ENCODE results near the gene EDNRA.

Gene EDNRA

DNA sequence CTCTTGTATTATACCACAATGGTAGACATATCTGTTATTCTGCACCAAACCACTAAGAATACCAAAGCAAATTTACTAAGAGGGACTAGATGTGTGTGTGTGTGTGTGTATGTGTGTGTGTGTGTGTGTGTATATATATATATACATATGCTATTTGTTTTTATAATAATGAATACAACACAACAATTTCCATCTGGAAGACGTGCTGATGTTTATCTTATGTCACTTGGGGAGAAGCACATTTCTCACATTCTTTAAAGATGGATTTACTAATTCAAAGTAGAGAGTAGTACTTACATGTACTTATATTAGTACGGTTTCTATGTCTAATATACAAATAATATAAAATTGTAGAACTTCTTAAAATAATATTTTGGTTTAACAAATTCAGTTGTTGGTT, 52.0 kb downstream of the EDNRA start:
- no peak for DNase-seq
- in situ Hi-C loops (cut with MboI; ENCODE audit: low pct_unique_long_range_greater_than_20kb, low sequenced_read_pairs): no loop called here

DNA sequence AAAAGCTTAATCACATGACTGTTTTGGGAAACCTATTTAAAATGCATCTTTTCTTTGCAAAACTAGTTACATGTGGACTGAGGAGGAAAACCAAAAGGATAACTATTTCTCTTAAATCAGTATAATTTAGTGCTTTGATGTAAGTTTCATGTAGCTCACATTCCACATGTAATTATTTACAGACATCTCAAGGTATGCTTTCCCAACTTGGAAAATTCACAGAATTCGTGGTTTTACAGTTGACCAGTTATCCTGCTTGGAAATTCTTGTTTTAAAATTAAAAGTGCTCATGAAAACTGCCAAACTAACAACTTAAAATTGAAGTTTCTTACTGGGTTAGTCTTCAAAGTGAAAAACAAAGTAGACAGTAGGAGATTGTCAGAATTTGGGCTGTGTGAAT, 52.4 kb downstream of the EDNRA start:
- in situ Hi-C loops (cut with MboI; ENCODE audit: low pct_unique_long_range_greater_than_20kb, low sequenced_read_pairs): no loop called here
- no peak for DNase-seq

DNA sequence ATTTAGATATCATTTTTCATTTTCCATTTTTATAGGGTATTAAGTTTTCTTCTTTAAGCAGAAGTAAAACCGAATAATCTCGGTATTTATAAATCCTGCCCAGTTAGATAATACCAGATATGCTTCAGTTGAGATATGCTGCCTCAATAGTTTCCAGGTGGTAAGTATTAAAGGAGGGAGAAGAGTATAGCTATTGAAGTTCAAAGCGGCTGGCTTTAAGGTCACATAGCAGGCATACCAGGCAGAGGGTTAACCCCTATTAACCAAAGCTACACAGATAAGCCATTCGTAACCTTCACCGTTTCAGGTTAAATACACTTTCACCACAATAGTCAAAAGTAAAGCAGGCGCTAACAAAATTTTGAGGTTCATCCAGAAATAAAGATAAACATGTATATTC, 54.2 kb downstream of the EDNRA start:
- no peak for DNase-seq
- in situ Hi-C loops (cut with MboI; ENCODE audit: low pct_unique_long_range_greater_than_20kb, low sequenced_read_pairs): no loop called here

DNA sequence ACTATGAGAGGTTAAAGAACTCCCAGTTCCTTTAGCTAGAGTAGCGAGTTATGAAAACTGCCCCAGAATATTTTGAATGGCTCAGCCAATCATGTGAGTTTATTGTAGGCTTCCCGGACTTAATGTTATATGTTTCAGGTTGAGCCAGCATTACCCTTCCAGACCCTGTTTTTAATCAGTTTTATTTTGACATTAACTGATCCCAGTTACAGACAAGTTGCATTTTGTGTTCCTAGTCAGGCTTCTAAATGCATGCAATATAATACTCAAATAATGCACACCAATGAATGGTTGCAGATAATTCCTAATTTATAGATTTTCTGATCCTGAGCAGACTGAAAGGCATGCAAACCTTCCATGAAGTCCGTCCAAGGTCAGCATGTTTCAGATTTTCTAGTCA, 57.8 kb downstream of the EDNRA start:
- in situ Hi-C loops (cut with MboI; ENCODE audit: low pct_unique_long_range_greater_than_20kb, low sequenced_read_pairs): no loop called here
- DNase-seq: no peak

DNA sequence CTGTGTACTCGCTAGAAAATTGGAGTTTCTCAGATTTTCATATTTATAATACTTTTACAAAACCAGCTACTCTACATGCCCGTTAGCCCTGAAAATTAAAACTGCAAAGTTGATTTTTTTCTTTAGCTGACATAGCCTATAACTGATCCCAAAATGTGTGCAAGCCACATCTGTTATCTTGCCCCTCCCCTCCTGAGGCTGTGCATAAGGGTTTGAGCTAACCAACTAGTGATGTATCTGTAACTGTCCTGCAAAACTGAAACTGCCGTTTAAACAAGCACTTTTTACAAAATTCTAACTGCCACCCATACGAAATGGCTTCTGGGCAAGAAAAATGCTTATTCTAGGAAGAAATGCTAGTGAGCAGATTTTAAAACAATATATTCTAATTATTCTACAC, 59.1 kb downstream of the EDNRA start:
- in situ Hi-C loops (cut with MboI; ENCODE audit: low pct_unique_long_range_greater_than_20kb, low sequenced_read_pairs): no loop called here

DNA sequence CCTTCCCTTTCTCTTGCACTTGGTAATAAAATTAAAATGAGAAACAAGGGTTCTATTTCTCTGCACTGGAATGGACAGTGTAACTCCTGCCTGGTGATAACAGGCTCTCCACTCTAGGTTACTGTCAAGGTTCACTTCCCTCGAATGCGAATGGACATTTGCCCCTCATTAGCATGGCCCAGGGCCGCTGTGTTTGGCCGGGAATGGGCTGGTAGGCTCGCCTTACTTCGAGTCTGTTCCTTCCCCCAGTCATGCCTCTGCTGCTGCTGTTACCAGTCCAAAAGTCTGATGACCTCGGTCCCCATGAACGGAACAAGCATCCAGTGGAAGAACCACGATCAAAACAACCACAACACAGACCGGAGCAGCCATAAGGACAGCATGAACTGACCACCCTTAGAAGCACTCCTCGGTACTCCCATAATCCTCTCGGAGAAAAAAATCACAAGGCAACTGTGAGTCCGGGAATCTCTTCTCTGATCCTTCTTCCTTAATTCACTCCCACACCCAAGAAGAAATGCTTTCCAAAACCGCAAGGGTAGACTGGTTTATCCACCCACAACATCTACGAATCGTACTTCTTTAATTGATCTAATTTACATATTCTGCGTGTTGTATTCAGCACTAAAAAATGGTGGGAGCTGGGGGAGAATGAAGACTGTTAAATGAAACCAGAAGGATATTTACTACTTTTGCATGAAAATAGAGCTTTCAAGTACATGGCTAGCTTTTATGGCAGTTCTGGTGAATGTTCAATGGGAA, 61.5 kb downstream of the EDNRA start:
- in situ Hi-C loops (cut with MboI; ENCODE audit: low pct_unique_long_range_greater_than_20kb, low sequenced_read_pairs): no loop called here
- peak; percentile 2 for DNase-seq

More for the DNA sequence above, 59.1 kb downstream of the EDNRA start:
- no peak for DNase-seq

DNA sequence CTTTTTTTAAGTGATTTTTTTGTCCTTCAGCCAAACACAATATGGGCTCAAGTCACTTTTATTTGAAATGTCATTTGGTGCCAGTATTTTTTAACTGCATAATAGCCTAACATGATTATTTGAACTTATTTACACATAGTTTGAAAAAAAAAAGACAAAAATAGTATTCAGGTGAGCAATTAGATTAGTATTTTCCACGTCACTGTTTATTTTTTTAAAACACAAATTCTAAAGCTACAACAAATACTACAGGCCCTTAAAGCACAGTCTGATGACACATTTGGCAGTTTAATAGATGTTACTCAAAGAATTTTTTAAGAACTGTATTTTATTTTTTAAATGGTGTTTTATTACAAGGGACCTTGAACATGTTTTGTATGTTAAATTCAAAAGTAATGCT, 62.1 kb downstream of the EDNRA start:
- no peak for DNase-seq
- in situ Hi-C loops (cut with MboI; ENCODE audit: low pct_unique_long_range_greater_than_20kb, low sequenced_read_pairs): no loop called here

DNA sequence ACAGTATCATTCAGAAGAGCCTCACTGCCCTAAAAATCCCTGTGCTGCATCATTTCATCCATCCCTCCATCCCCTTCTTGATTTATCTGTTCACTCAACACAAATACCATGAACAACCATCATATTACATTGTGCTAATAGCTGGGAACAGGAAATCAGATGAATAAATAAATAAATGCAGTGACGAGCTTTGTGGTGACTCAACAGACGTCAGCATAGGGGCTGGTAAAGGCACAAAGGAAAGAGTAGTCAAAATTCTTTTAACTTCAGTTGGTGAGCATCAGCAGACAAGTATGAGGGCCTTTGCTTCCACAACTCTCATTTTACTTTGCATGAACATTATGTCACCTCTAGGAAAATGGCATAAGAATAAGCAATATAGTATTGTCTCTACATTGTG, 65.5 kb downstream of the EDNRA start:
- in situ Hi-C loops (cut with MboI; ENCODE audit: low pct_unique_long_range_greater_than_20kb, low sequenced_read_pairs): no loop called here
- no peak for DNase-seq

DNA sequence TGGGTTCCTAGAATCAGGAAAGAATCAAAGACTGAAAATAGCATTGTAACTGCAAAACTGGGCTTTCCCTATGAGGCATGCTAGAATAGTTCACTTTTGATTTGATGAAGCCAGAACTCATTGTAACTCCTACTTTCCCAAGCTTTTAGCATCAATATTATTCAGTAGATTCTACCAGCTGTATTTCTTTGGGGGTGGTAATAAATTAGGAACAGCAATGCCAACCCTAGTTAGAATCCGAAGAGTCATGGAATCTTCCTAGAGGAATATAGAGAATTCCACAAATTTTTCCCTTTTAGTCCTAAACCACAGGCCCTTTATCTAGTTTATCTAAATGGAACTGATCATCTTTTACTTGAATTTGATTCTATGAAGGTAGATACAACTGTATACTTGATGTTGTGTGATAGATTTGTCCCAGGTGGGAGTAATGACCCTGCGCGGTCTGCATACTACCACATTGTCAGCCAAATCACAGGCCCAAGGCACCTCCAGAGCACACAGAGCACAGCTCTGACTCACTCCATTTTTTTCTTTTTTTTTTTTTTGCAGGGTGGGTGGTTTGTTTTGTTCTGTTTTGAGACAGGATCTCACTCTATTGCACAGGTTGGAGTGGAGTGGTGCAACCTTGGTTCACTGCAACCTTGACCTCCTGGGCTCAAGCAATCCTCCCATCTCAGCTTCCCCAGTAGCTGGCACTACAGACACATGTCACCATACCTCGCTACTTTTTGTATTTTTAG, 66.6 kb downstream of the EDNRA start:
- in situ Hi-C loops (cut with MboI; ENCODE audit: low pct_unique_long_range_greater_than_20kb, low sequenced_read_pairs): no loop called here
- DNase-seq: no peak

DNA sequence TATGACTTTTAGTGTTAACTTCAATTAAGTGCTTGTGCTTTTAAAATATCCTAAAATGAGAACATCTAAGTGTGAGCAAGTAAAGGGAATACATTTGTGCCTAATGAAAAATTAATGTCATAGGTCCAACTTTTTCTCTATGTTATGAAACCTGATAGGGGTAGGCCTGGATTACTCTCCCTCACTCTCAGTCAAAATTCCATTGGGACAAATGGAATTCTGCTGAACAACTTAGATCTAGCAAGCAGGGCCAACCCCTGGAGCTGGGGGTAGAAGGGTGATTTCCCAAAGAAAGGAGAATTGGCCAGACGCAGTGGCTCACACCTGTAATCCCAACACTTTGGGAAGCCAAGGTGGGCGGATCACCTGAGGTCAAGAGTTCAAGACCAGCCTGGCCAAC, 67.4 kb downstream of the EDNRA start:
- in situ Hi-C loops (cut with MboI; ENCODE audit: low pct_unique_long_range_greater_than_20kb, low sequenced_read_pairs): no loop called here
- DNase-seq: no peak

DNA sequence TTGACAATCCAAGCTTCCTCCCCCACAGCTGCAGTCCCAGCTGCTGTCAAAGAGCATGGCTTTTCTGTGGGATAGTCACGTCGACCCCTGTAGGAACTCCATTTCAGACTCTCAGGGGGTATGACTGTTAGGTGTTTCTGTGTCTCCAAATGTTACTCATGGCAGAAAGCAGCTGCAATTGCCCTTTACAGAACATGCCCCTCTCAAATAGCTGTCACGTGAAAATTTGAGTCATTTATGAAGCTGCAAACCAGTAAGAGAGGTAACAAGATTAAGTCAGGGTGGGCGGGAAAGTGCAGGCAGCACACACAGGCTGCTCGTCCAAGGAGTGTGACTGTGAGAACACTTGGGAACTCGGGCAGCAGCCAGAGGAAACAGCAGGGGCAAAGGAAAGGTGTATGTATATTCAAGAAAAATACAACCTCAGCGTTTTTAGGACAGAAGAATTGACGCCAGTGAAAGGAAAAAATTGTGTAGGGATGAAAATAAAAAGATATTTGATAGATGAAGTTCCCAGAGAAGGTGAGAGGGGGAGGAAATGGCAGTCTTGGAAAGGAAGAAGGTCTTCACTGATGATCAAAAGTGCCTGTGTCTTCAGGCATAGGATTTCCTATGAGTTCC, 69.8 kb downstream of the EDNRA start:
- in situ Hi-C loops (cut with MboI; ENCODE audit: low pct_unique_long_range_greater_than_20kb, low sequenced_read_pairs): no loop called here
- no peak for DNase-seq

DNA sequence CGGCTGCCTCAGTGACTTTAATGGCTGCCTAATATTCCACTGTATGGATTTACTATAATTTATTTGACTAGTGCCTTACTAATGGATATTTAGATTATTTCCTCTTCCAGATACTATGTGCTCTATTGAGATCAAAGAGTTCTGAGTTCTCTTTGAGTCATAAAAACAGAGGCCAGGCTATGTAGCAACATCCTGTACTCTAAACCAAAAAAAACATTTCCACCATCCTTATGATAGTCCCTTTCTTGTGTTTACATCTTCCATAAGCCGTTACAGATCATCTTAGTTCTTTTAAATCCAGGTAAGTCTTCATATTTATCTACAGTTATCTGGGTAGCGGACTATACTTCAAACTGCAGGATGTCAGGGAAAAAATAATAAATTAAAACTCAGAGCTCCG, 79.7 kb downstream of the EDNRA start:
- DNase-seq: no peak
- in situ Hi-C loops (cut with MboI; ENCODE audit: low pct_unique_long_range_greater_than_20kb, low sequenced_read_pairs): no loop called here

DNA sequence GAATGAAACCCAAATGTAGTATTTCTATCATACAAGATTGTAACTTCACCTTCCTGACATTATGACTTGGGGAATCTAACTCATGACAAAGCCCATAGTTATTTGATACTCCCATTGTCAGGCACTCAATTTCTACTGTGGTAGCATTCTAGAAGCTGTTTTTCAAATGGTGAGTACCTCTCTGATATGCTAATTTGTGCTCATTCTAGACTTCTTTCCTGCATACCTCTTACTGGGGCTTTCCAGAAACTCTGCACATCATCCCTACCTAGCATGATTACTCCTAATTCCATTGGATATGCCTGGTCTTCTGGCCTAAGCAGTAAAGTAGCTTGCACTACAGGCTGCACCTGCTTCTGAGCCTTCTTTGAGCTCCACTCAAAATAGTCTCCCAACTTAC, 85.9 kb downstream of the EDNRA start:
- in situ Hi-C loops (cut with MboI; ENCODE audit: low pct_unique_long_range_greater_than_20kb, low sequenced_read_pairs): no loop called here
- DNase-seq: no peak

DNA sequence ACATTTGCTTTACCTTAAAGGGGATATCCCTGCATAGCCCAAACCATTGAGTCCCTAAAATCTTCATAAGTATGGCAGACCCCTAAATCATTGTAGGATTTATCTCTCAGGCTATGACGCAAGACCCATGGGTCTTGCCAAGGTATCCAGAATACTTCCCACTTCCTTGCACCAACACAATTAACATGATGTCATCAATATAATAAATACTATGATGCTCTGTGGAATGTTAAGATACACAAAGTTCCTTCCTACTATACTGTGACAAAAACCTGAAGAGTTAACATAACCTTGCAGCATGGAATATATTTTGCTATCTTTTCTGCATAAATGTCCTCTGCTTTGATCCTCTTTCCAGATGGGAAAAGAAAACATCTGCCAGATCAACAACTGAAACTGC, 86.4 kb downstream of the EDNRA start:
- in situ Hi-C loops (cut with MboI; ENCODE audit: low pct_unique_long_range_greater_than_20kb, low sequenced_read_pairs): no loop called here
- no peak for DNase-seq

DNA sequence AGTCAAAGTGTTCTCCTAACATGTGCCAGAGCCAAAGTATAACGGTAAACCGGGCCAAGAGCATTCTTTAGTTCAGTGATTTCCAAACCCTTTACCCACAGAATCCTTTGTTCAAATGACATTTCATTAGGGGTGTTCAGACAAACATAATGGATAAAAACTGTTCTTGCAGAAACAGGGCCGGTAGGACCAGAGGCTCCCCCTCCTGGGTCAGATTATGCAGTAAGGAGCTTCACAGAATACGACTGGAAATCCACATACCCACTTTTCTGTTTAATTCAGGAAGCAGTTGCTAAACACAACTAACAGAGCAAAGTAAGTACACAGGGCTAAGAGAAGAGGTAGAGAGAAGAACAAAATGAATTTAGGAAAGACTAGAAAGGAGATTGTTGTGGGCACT, 89.7 kb downstream of the EDNRA start:
- no peak for DNase-seq
- in situ Hi-C loops (cut with MboI; ENCODE audit: low pct_unique_long_range_greater_than_20kb, low sequenced_read_pairs): no loop called here

DNA sequence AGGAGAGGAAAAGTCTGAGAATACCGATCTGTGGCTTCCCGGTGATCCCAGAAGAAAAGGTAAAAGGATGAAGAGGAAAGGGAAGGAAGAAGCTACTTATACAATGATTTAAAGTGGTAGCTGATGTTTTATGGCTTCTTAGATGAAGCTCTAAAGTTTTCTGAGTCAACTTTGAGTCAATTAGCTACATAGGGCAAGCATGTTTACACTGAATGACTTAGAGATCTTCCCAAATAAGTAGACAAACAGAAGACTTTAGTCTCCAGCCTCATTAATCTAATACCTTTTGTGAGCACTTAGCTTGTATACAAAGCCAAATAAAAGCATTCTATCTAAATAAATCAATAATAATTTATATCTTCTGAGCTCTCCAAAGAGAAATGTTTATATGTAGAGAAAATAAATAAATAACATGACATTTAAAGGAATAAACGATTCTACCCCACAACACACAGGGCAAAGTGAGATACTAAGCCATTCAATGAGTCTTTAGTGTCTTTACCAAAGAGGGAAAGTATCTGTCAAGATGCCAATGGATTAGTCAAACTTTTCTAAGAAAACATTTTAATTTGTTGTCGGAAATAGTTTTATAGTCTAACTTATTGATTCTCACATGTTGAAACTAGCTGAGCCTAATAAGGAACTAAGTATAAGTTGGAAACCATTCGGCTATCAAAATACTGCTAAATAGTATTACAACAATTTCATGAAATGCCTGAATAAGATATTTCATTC, 90.3 kb downstream of the EDNRA start:
- DNase-seq: no peak
- in situ Hi-C loops (cut with MboI; ENCODE audit: low pct_unique_long_range_greater_than_20kb, low sequenced_read_pairs): no loop called here

DNA sequence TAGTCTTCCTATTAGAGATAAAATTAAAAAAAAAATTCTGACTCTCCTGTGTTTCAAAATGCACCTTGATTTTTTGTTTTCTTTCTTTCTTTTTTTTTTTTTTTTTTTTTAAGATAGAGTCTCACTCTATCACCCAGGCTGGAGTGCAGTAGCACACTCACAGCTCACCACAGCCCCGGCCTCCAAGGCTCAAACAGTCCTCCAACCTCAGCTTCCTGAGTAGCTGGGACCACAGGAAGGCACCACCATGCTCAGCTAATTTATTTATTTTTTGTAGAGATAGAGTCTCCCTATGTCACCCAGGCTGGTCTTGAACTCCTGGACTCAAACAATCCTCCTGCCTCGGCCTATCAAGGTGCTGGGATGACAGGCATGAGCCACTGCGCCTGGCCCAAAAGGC, 95.2 kb downstream of the EDNRA start:
- in situ Hi-C loops (cut with MboI; ENCODE audit: low pct_unique_long_range_greater_than_20kb, low sequenced_read_pairs): loop anchor here (25.0 kb wide), 1 partner anchor 414 kb away; no protein-coding TSS in a partner anchor
- no peak for DNase-seq

DNA sequence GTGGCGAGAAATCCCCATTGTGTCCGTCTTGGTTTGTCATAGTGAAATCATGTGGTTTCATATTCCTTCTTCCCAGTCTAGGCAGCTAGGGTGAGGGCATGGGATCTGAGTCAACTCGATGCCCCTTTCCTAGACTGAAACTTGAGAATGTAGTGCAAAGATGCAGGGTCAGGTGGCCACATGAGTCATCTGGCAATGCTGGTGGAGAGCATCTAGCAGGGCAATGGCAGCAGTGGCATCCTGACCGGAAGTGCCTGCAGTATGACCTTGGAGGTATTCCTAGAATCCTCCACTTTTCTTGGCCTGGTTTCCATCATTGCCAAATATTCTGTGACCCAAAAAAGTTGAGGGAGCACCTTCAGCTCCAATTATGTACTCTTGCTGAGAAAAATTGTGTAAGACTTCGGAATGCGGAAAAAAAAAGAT, 97.2 kb downstream of the EDNRA start:
- no peak for DNase-seq
- in situ Hi-C loops (cut with MboI; ENCODE audit: low pct_unique_long_range_greater_than_20kb, low sequenced_read_pairs): loop anchor here (25.0 kb wide), 1 partner anchor 416 kb away; no protein-coding TSS in a partner anchor

DNA sequence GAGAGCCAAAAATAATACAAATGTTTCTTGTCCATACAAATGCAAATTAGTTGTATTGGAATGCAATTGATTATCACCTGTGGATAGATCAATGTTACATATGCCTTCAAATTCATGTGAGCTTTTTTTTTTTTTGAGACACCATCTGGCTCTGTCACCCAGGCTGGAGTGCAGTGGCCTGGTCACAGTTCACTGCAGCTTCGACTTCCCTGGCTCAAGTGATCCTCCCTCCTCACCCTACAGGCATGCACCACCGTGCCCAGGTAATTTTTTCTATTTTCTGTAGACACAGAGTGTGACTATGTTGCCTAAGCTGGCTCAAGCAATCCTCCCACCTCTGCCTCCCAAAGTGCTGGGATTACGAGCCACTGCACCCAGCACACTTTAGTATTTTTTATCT, 97.7 kb downstream of the EDNRA start:
- in situ Hi-C loops (cut with MboI; ENCODE audit: low pct_unique_long_range_greater_than_20kb, low sequenced_read_pairs): loop anchor here (25.0 kb wide), 1 partner anchor 416 kb away; no protein-coding TSS in a partner anchor
- DNase-seq: no peak

DNA sequence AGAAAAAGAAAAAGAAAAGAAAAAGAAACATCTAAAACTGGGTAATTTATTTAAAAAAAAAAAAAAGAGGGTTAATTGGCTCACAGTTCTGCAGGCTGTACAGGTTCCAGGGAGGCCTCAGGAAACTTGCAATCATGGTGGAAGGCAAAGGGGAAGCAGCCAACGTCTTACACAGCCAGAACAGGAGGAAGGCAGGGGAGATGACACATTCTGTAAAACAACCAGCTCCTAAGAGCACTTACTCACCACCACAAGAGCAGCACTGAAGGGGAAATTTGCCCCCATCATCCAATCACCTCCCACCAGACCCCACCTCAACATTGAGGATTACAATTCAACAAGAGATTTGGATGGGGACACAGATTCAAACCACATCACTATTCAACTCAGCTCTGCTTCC, 99.5 kb downstream of the EDNRA start:
- no peak for DNase-seq
- in situ Hi-C loops (cut with MboI; ENCODE audit: low pct_unique_long_range_greater_than_20kb, low sequenced_read_pairs): loop anchor here (25.0 kb wide), 1 partner anchor 418 kb away; no protein-coding TSS in a partner anchor
